OCI-LY1 (cell line): ENCODE results near the gene PNMT.

Experiments used
- H2AFZ ChIP-seq: fragments of 200-600 bp; sonication (generic), shearing (Covaris generic); 2 replicates; pipeline ENCODE4 v1.6.0; 2014; ENCODE audit warnings: antibody characterized with exemption, mild to moderate bottlenecking, low read length
- H3F3A ChIP-seq: fragments of 200-600 bp; sonication (generic), shearing (Covaris generic); 2 replicates; pipeline ENCODE4 v1.6.0; 2014; ENCODE audit warnings: mild to moderate bottlenecking, antibody characterized with exemption, low read length, moderate library complexity; ENCODE audit not compliant: insufficient read depth
- H3K27ac ChIP-seq: fragments of 200-600 bp; sonication (generic); 2 replicates; pipeline ENCODE4 v1.5.1; 2014; ENCODE audit warnings: low read length, mixed run types, mild to moderate bottlenecking, low read depth; ENCODE audit not compliant: poor library complexity, severe bottlenecking
- H3K27me3 ChIP-seq: fragments of 200-600 bp; sonication (generic); 2 replicates; pipeline ENCODE4 v1.6.0; 2014; ENCODE audit warnings: antibody characterized with exemption, mild to moderate bottlenecking, low read length, moderate library complexity; ENCODE audit not compliant: insufficient read depth
- H3K36me3 ChIP-seq: fragments of 200-600 bp; sonication (generic); 2 replicates; pipeline ENCODE4 v1.6.1; 2014; ENCODE audit warnings: mild to moderate bottlenecking, antibody characterized with exemption, low read length, moderate library complexity, mixed read lengths; ENCODE audit not compliant: insufficient read depth
- H3K4me1 ChIP-seq: fragments of 200-600 bp; sonication (generic); 2 replicates; pipeline ENCODE4 v1.5.1; 2014; ENCODE audit warnings: mild to moderate bottlenecking, low read length, moderate library complexity; ENCODE audit not compliant: insufficient read depth, severe bottlenecking
- H3K4me2 ChIP-seq: fragments of 200-600 bp; sonication (generic), shearing (Covaris generic); 2 replicates; pipeline ENCODE4 v1.6.1; 2014; ENCODE audit warnings: low read length
- H3K4me3 ChIP-seq: fragments of 200-600 bp; sonication (generic); 2 replicates; pipeline ENCODE4 v1.5.1; 2014; ENCODE audit warnings: low read length, low read depth, mild to moderate bottlenecking, mixed read lengths; ENCODE audit not compliant: poor library complexity, severe bottlenecking
- H3K79me2 ChIP-seq: fragments of 200-600 bp; shearing (Covaris generic); 2 replicates; pipeline ENCODE4 v1.6.1; 2016; ENCODE audit warnings: mixed run types, low read length, mixed read lengths; ENCODE audit not compliant: insufficient read depth
- H3K9ac ChIP-seq: fragments of 200-600 bp; sonication (generic), shearing (Covaris generic); 2 replicates; pipeline ENCODE4 v1.6.1; 2014; ENCODE audit warnings: mild to moderate bottlenecking, low read length, mixed read lengths
- H3K9me2 ChIP-seq: fragments of 200-600 bp; sonication (generic), shearing (Covaris generic); 2 replicates; pipeline ENCODE4 v1.6.1; 2014; ENCODE audit warnings: low read depth, mild to moderate bottlenecking, low read length, mixed read lengths
- H3K9me3 ChIP-seq: fragments of 200-600 bp; shearing (Covaris generic); 2 replicates; pipeline ENCODE4 v1.6.1; 2014; ENCODE audit warnings: low read length, mixed read lengths
- H4K20me1 ChIP-seq: fragments of 200-600 bp; sonication (generic), shearing (Covaris generic); 2 replicates; pipeline ENCODE4 v1.6.0; 2016; ENCODE audit warnings: mild to moderate bottlenecking, low read length; ENCODE audit not compliant: insufficient read depth
- EZH2 ChIP-seq: fragments of 200-600 bp; sonication (generic), shearing (Covaris generic); IDR thresholded peaks from 2 replicates; pipeline ENCODE4 v1.8.0; 2017; ENCODE audit warnings: borderline replicate concordance, mixed run types, mild to moderate bottlenecking, antibody characterized with exemption, low read length, moderate library complexity, mixed read lengths
- TF ChIP-seq, protein P1 (sequence below): fragments of 200-600 bp; sonication (generic), shearing (Covaris generic); IDR thresholded peaks from 2 replicates; pipeline ENCODE4 v1.5.1; 2017; ENCODE audit warnings: mild to moderate bottlenecking, antibody characterized with exemption, low read length, moderate library complexity, mixed read lengths

Gene PNMT

DNA sequence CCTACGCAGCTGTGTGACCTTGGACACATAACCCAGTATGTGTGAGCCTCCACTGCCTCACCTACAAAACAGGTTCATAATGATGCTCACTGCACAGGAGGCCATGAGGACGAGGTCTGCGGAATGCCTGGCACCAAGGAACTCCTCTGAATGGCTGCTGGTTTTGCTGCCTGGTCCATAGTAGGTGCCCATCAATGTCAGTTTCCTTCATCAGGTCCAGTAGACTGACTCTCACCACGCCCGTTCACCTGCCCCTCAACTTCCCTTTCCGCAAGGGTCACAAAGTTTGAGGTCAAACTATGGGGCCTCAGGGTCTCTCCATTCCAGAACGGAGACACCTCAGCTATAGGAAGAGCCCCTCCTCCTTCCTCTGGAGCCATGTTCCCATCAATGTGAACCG lies 8.8 kb downstream of the PNMT start:
- peaks cover 11% of the 10 kb centered on the region for H3K4me1 ChIP-seq
- H4K20me1 ChIP-seq, result no peaks in the 10 kb centered on the region
- H3K9me2 ChIP-seq, result no peaks in the 10 kb centered on the region
- H3K9ac ChIP-seq, result no peak overlapping the region
- H3K4me3 ChIP-seq, result no peak overlapping the region
- TF ChIP-seq EZH2, result no peak
- TF ChIP-seq, protein P1, sequence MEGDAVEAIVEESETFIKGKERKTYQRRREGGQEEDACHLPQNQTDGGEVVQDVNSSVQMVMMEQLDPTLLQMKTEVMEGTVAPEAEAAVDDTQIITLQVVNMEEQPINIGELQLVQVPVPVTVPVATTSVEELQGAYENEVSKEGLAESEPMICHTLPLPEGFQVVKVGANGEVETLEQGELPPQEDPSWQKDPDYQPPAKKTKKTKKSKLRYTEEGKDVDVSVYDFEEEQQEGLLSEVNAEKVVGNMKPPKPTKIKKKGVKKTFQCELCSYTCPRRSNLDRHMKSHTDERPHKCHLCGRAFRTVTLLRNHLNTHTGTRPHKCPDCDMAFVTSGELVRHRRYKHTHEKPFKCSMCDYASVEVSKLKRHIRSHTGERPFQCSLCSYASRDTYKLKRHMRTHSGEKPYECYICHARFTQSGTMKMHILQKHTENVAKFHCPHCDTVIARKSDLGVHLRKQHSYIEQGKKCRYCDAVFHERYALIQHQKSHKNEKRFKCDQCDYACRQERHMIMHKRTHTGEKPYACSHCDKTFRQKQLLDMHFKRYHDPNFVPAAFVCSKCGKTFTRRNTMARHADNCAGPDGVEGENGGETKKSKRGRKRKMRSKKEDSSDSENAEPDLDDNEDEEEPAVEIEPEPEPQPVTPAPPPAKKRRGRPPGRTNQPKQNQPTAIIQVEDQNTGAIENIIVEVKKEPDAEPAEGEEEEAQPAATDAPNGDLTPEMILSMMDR, result no peak
- no peak overlapping the region for H2AFZ ChIP-seq
- no peaks in the 10 kb centered on the region for H3K79me2 ChIP-seq
- no peak overlapping the region for H3K27ac ChIP-seq
- no peak overlapping the region for H3K4me2 ChIP-seq
- no peaks in the 10 kb centered on the region for H3K9me3 ChIP-seq
- H3F3A ChIP-seq, result no peaks in the 10 kb centered on the region
- H3K27me3 ChIP-seq, result no peaks in the 10 kb centered on the region; the same call in 1 of the 2 replicates
- no peaks in the 10 kb centered on the region for H3K36me3 ChIP-seq

DNA sequence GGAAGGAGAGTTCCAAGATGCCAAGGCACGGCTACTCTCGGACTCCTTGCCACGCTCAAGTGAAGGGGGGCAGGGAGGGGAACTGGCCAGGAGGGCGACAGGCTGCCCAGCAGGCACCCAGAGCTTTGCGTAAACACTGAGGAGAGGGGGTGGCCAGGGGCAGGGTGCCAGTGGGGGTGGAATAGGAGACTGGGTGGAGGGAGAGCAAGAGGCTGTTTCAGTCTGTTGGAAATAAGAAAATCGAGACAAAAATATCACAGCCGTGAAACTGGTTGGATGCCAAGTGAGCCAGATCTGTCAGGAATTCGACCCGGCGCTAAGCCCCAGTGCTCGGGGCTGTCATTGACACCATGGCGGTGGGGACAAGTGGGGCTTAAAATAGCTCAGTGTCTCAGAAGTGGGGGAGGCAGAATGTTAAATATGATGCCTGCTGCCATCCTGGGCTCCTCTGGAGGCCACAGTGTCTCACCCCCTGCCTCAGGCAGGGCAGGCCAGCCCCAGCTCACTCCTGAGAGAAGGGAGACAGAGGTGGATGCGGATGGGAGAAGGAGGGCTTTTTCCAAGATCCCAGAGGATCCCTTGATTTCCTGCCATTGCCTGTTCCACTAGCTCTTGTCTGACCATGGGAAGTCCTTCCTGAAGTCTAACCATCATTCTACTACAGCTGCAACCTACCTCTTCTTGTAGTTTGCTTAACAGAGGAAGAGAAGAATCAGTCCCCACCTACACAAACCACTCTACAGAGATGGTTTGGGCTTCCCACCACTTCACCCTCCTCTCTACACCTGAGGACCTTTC lies 9.5 kb downstream of the PNMT start:
- Histone ChIP-seq H3K9me2 (no peaks in the 10 kb centered on the region), H3F3A (no peaks in the 10 kb centered on the region), H3K4me2 (no peak overlapping the region), H3K9me3 (no peaks in the 10 kb centered on the region), H3K4me1 (peaks cover 9% of the 10 kb centered on the region), H3K27ac (no peak overlapping the region), H3K9ac (no peak overlapping the region), H3K79me2 (no peaks in the 10 kb centered on the region), H3K27me3 (no peaks in the 10 kb centered on the region; the same call in 1 of the 2 replicates), H2AFZ (no peak overlapping the region), H3K4me3 (no peak overlapping the region), H4K20me1 (no peaks in the 10 kb centered on the region), H3K36me3 (no peaks in the 10 kb centered on the region)
- TF ChIP-seq, protein P1, result no peak
- no peak for TF ChIP-seq EZH2

DNA sequence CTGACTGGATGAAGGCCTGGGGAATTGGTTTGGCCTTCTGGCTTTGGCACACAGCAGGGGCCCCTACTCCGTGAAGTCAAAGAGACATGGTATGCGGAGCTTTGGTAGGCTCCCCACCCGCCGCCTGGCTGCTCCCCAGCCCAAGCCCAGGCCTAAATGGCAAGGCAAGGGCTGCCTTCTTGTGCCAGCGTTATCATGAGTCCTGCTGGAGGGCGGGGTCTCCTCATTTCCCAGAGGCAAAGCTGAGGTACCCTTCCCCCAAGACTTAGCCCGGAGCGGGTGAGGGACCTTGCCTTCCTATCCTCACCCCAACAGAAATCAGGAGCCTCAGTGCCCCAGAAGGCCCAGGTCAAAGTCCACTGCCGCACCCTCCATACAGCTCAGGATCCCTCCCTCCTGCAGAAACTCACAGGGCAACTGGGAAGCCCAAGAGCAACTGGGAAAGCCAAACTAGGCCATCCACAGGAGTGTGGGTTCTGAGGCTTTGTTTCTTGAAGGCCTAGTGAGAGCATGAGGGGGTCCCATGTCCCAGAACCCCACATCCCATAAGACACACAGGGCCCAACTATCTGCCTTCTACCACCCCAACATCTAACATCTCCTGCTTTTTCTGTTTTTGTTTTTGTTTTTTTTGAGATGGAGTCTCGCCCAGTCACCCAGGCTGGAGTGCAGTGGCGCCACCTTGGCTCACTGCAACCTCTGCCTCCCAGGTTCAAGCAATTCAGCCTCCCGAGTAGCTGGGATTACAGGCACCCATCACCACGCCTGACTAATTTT lies 10.3 kb downstream of the PNMT start:
- no peaks in the 10 kb centered on the region for H3K9me2 ChIP-seq
- no peaks in the 10 kb centered on the region; the same call in 1 of the 2 replicates for H3K27me3 ChIP-seq
- H3K9me3 ChIP-seq, result no peaks in the 10 kb centered on the region
- H3K9ac ChIP-seq, result no peak overlapping the region
- no peak overlapping the region for H3K27ac ChIP-seq
- no peak overlapping the region for H2AFZ ChIP-seq
- H3K4me1 ChIP-seq, result peaks cover 9% of the 10 kb centered on the region
- H3F3A ChIP-seq, result no peaks in the 10 kb centered on the region
- H3K4me3 ChIP-seq, result no peak overlapping the region
- H3K36me3 ChIP-seq, result no peaks in the 10 kb centered on the region
- no peaks in the 10 kb centered on the region for H4K20me1 ChIP-seq
- no peaks in the 10 kb centered on the region for H3K79me2 ChIP-seq
- no peak overlapping the region for H3K4me2 ChIP-seq
- TF ChIP-seq, protein P1, result no peak
- TF ChIP-seq EZH2, result no peak
